Skeletal muscle tissue (tissue), 4 donors: ENCODE data around the gene ARHGAP15. TPM values are rescaled to one million over a fixed set of nuclear protein-coding genes. Genes with fewer than 3 reads are reported as not detected.

Source experiments
- H3K27ac ChIP-seq: one replicate; pipeline ENCODE4 v1.7.0; 2013; ENCODE audit warnings: mild to moderate bottlenecking, low read depth, low read length, inconsistent platforms
- H3K27me3 ChIP-seq, 3 donors: one replicate each; pipeline ENCODE4 v1.7.0; 2013; ENCODE audit warnings: low read length in 3 of 3; ENCODE audit not compliant: control insufficient read depth in 3 of 3, insufficient read depth in 3 of 3
- H3K36me3 ChIP-seq, 3 donors: one replicate each; pipeline ENCODE4 v1.7.0; 2013; ENCODE audit warnings: low read length in 3 of 3; ENCODE audit not compliant: control insufficient read depth in 3 of 3, insufficient read depth in 3 of 3
- H3K4me1 ChIP-seq, 3 donors: one replicate each; pipeline ENCODE4 v1.7.0; 2013; ENCODE audit warnings: low read length in 3 of 3, mild to moderate bottlenecking in 3 of 3; ENCODE audit not compliant: control insufficient read depth in 3 of 3, insufficient read depth in 3 of 3
- H3K4me3 ChIP-seq, 3 donors: one replicate each; pipeline ENCODE4 v1.7.0; 2013; ENCODE audit warnings: low read length in 3 of 3
- H3K9ac ChIP-seq, 3 donors: one replicate each; pipeline ENCODE4 v1.7.0; 2013; ENCODE audit warnings: low read length in 3 of 3, mild to moderate bottlenecking in 3 of 3, moderate library complexity in 2 of 3, low read depth in 1 of 3
- H3K9me3 ChIP-seq, 3 donors: one replicate each; pipeline ENCODE4 v1.7.0; 2013; ENCODE audit warnings: low read length in 3 of 3; ENCODE audit not compliant: control insufficient read depth in 3 of 3
- total RNA-seq: library from RNA; depleted of rRNA; stranded (reverse); fragments of >200 nt; gene quantifications from one replicate; pipeline ENCODE4 v1.2.3, GENCODE V29; 2014
- donor health status: Osteomylitis.

ARHGAP15 gene
- total RNA-seq, 1 donor from 2014 or later = 33.9 TPM

DNA sequence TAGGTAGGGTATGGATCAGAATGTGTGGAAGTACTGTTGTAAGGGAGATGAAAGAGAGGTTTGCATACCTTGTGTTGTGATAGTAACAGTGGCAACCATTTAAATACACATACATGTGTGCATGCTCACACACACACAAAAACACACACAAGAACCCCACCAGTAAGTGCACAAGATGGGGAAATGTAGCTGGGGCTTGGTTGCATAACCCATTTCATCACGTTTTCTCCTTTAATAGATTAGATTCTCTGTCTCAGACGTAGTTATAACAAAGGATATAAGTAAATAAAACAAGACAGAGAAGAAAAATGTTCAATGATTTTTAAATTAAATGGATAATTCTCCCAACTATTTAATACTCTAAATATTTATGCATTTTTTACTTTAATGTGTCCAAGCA is 13.4 kb downstream of the ARHGAP15 start:
- H3K27ac ChIP-seq = no peak overlapping the region
- H3K4me1 ChIP-seq = no peaks in the 10 kb centered on the region
- no peaks in the 10 kb centered on the region for H3K27me3 ChIP-seq
- no peak overlapping the region for H3K4me3 ChIP-seq
- H3K36me3 ChIP-seq = no peaks in the 10 kb centered on the region
- H3K9ac ChIP-seq = no peak overlapping the region
- no peaks in the 10 kb centered on the region for H3K9me3 ChIP-seq

DNA sequence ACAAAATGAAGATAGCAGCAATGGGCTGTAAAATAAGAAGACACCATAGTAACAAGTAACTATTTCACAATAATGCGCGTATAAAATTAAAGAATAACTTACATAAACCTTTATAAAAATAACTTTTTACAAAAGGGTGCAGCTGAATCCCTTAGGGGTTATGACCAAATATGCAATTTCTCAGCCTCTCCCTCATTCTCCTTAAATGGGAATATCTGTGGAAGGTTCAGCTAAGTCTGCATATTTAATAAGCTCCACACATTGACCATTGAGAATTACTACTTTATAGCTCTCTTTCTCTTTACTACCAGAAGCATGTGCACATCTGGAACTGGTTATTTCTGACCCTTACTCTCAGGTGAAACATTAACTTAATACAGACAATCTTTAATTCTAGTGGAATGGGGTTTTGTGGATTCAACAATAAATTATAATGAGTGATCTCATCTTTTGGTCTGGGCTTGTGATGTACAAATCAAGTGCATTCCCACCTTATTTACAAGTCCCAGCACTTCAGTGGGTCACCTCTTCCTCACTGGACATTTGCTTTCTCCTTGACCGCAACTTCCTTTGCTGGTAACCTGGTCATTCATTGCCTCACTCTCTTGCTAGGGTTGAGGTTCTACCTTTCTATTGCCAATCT is 15.7 kb downstream of the ARHGAP15 start:
- Histone ChIP-seq H3K4me3 (no peak overlapping the region), H3K4me1 (no peaks in the 10 kb centered on the region), H3K27me3 (no peaks in the 10 kb centered on the region)

GRCh38 chr2:143146366-143146765 is 17.1 kb downstream of the ARHGAP15 start:
- no peaks in the 10 kb centered on the region for H3K9me3 ChIP-seq
- no peaks in the 10 kb centered on the region for H3K4me1 ChIP-seq
- H3K27me3 ChIP-seq = no peaks in the 10 kb centered on the region
- H3K36me3 ChIP-seq = no peaks in the 10 kb centered on the region
- no peak overlapping the region for H3K27ac ChIP-seq
- H3K4me3 ChIP-seq = no peak overlapping the region
- no peak overlapping the region for H3K9ac ChIP-seq

More for the DNA sequence above, 15.7 kb downstream of the ARHGAP15 start:
- H3K36me3 ChIP-seq = no peaks in the 10 kb centered on the region
- H3K9me3 ChIP-seq = no peaks in the 10 kb centered on the region
- no peak overlapping the region for H3K9ac ChIP-seq
- no peak overlapping the region for H3K27ac ChIP-seq

GRCh38 chr2:143146815-143147530 is 17.8 kb downstream of the ARHGAP15 start:
- H3K27ac ChIP-seq = no peak overlapping the region
- no peaks in the 10 kb centered on the region for H3K9me3 ChIP-seq
- no peak overlapping the region for H3K4me3 ChIP-seq
- no peaks in the 10 kb centered on the region for H3K27me3 ChIP-seq
- no peak overlapping the region for H3K9ac ChIP-seq
- no peaks in the 10 kb centered on the region for H3K4me1 ChIP-seq
- no peaks in the 10 kb centered on the region for H3K36me3 ChIP-seq

GRCh38 chr2:143148011-143148410 is 18.8 kb downstream of the ARHGAP15 start:
- H3K36me3 ChIP-seq = no peaks in the 10 kb centered on the region
- H3K27ac ChIP-seq = no peak overlapping the region
- H3K4me1 ChIP-seq = no peaks in the 10 kb centered on the region
- no peak overlapping the region for H3K4me3 ChIP-seq
- no peak overlapping the region for H3K9ac ChIP-seq
- H3K9me3 ChIP-seq = no peaks in the 10 kb centered on the region
- no peaks in the 10 kb centered on the region for H3K27me3 ChIP-seq

DNA sequence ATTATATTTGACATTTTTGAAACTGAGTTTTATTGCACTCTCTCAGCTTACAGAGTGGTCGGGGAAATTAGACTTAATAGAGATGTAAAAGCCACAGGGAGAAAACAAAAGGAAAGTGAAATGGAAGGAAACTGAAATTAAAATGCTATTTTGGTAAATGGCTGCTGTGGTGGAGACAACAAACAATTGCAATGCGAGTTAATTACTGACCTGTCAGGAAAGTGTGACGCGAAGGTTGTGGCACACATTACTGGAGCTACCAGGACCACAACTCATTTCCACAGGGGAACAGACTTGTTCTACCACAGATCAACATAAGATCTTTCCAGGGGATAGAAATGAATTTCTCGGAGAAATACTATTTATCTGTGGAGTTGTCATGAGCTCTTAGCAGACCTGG is 19.5 kb downstream of the ARHGAP15 start:
- no peak overlapping the region for H3K27ac ChIP-seq
- no peaks in the 10 kb centered on the region for H3K4me1 ChIP-seq
- no peak overlapping the region for H3K4me3 ChIP-seq
- no peak overlapping the region for H3K9ac ChIP-seq
- no peaks in the 10 kb centered on the region for H3K36me3 ChIP-seq
- no peaks in the 10 kb centered on the region for H3K9me3 ChIP-seq
- no peaks in the 10 kb centered on the region for H3K27me3 ChIP-seq

DNA sequence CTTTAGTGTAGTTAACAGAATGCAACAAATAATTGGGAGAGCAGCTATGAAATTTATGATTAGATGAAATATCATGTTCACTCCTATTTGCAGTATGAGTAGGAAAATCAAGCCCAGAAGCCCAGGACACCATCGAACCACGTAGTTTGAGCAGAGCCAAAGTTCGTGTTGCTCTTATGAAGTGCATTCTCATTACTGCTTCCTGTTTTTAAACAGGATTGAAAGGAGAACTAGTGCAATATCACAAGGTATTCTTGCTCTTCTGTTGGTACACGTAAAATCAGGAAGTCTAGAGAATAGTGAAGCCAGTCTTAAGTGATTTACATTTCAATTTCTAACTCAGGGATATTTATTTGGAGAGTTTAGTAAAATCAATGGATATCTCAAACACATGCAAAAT is 21.1 kb downstream of the ARHGAP15 start:
- Histone ChIP-seq H3K4me1 (no peaks in the 10 kb centered on the region), H3K4me3 (no peak overlapping the region), H3K27me3 (no peaks in the 10 kb centered on the region), H3K27ac (no peak overlapping the region), H3K9me3 (no peaks in the 10 kb centered on the region), H3K36me3 (no peaks in the 10 kb centered on the region), H3K9ac (no peak overlapping the region)

DNA sequence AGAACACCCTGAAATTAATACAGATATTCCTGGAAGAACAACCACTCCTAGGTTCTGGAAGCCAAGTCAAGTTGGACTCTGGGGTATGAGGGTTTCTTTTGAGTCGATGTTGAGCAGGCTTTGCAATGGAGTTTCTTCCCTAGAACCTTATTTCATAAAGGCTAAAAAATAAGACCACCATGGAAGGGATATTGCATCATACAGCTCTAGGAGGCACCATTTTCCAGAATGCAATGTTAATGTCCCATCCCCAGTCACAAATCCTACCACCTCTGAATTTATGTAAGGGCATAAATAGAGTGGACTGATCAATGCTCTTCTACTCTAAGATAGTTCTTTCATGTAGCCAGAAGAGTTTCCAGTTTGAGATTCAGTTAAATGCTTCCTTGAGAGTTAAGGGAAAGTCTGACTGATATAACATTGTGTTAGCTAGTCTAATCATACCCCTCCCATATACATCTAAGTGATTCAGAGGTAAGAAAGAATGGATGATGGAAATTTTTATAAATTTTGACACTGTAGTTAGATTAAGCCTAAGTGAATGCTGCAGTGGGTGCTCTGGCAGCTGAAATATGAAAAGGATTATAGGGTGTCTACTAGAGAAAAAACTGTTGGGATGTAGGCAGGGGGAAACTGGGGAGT is 22.0 kb downstream of the ARHGAP15 start:
- H3K36me3 ChIP-seq = no peaks in the 10 kb centered on the region
- H3K27ac ChIP-seq = no peak overlapping the region
- H3K9ac ChIP-seq = no peak overlapping the region
- H3K4me3 ChIP-seq = no peak overlapping the region
- H3K4me1 ChIP-seq = no peaks in the 10 kb centered on the region
- no peaks in the 10 kb centered on the region for H3K9me3 ChIP-seq
- H3K27me3 ChIP-seq = no peaks in the 10 kb centered on the region

- Histone ChIP-seq H3K4me3 (no peak overlapping the region), H3K4me1 (no peaks in the 10 kb centered on the region), H3K9me3 (no peaks in the 10 kb centered on the region), H3K27me3 (no peaks in the 10 kb centered on the region), H3K36me3 (no peaks in the 10 kb centered on the region), H3K27ac (no peak overlapping the region), H3K9ac (no peak overlapping the region)
Measured at GRCh38 chr2:143152219-143152618, 23.0 kb downstream of the ARHGAP15 start.

GRCh38 chr2:143152637-143153036 is 23.4 kb downstream of the ARHGAP15 start:
- Histone ChIP-seq H3K9ac (no peak overlapping the region), H3K4me3 (no peak overlapping the region), H3K4me1 (no peaks in the 10 kb centered on the region), H3K36me3 (no peaks in the 10 kb centered on the region), H3K27me3 (no peaks in the 10 kb centered on the region), H3K27ac (no peak overlapping the region), H3K9me3 (no peaks in the 10 kb centered on the region)
